H9 (cell line): ENCODE data around the gene GFPT2. TPM values are rescaled to one million over a fixed set of nuclear protein-coding genes. Genes with fewer than 3 reads are reported as not detected.
A peak's percentile ranks its signal among the peaks of the same experiment; 100 is the strongest.

Experiments
- DNase-seq: peaks from one replicate; pipeline ENCODE4 v3.0.0-alpha.2; 2017
- H2AFZ ChIP-seq: one replicate; pipeline ENCODE4 v1.6.1; 2013; ENCODE audit warnings: mild to moderate bottlenecking, low read length, control low read depth, moderate library complexity
- H2AK5ac ChIP-seq: 2 replicates; pipeline ENCODE4 v1.6.1; 2013; ENCODE audit warnings: low read length, control low read depth, mixed read lengths; ENCODE audit not compliant: insufficient read length
- H2BK120ac ChIP-seq: one replicate; pipeline ENCODE4 v1.6.1; 2013; ENCODE audit warnings: low read depth, mild to moderate bottlenecking, low read length, control low read depth, inconsistent platforms; ENCODE audit not compliant: poor library complexity, severe bottlenecking
- H2BK12ac ChIP-seq: 2 replicates; pipeline ENCODE4 v1.6.1; 2013; ENCODE audit warnings: low read length, control low read depth, mixed read lengths, low read depth; ENCODE audit not compliant: insufficient read length
- H2BK15ac ChIP-seq: 2 replicates; pipeline ENCODE4 v1.6.1; 2013; ENCODE audit warnings: low read depth, low read length, control low read depth
- H2BK20ac ChIP-seq: one replicate; pipeline ENCODE4 v1.6.1; 2013; ENCODE audit warnings: low read depth, mild to moderate bottlenecking, low read length, control low read depth, inconsistent platforms; ENCODE audit not compliant: poor library complexity, severe bottlenecking
- H2BK5ac ChIP-seq: 2 replicates; pipeline ENCODE4 v1.6.1; 2013; ENCODE audit warnings: low read length, control low read depth, mixed read lengths; ENCODE audit not compliant: insufficient read length
- H3K14ac ChIP-seq: 2 replicates; pipeline ENCODE4 v1.6.1; 2013; ENCODE audit warnings: low read length, control low read depth; ENCODE audit not compliant: insufficient read depth
- H3K18ac ChIP-seq: 2 replicates; pipeline ENCODE4 v1.6.1; 2013; ENCODE audit warnings: low read depth, mild to moderate bottlenecking, mixed read lengths, low read length, control low read depth; ENCODE audit not compliant: insufficient read length
- H3K23ac ChIP-seq: 2 replicates; pipeline ENCODE4 v1.6.1; 2013; ENCODE audit warnings: low read length, control low read depth, mixed read lengths, low read depth; ENCODE audit not compliant: insufficient read length
- H3K23me2 ChIP-seq: 2 replicates; pipeline ENCODE4 v1.6.1; 2013; ENCODE audit warnings: low read depth, mild to moderate bottlenecking, mixed read lengths, low read length, control low read depth; ENCODE audit not compliant: insufficient read length, poor library complexity, severe bottlenecking
- H3K27ac ChIP-seq: 2 replicates; pipeline ENCODE4 v1.5.1; 2013; ENCODE audit warnings: low read length, control low read depth, mixed read lengths, low read depth; ENCODE audit not compliant: insufficient read length
- H3K27me3 ChIP-seq: 2 replicates; pipeline ENCODE4 v1.6.1; 2013; ENCODE audit warnings: low read length, control low read depth, inconsistent platforms; ENCODE audit not compliant: insufficient read depth
- H3K4ac ChIP-seq: 2 replicates; pipeline ENCODE4 v1.6.1; 2013; ENCODE audit warnings: low read depth, mild to moderate bottlenecking, control low read depth, inconsistent platforms, low read length, moderate library complexity
- H3K4me1 ChIP-seq: 2 replicates; pipeline ENCODE4 v1.6.1; 2013; ENCODE audit warnings: low read length, control low read depth, inconsistent platforms; ENCODE audit not compliant: insufficient read depth
- H3K4me2 ChIP-seq: 2 replicates; pipeline ENCODE4 v1.6.1; 2013; ENCODE audit warnings: low read length, control low read depth, mixed read lengths; ENCODE audit not compliant: insufficient read length, insufficient read depth
- H3K56ac ChIP-seq: 2 replicates; pipeline ENCODE4 v1.6.1; 2013; ENCODE audit warnings: low read depth, mild to moderate bottlenecking, mixed read lengths, low read length, control low read depth; ENCODE audit not compliant: insufficient read length
- H3K79me1 ChIP-seq: 2 replicates; pipeline ENCODE4 v1.6.1; 2013; ENCODE audit warnings: low read depth, mild to moderate bottlenecking, moderate library complexity, low read length, control low read depth, inconsistent platforms; ENCODE audit not compliant: insufficient read depth, poor library complexity, severe bottlenecking
- H3K79me2 ChIP-seq: 2 replicates; pipeline ENCODE4 v1.6.1; 2013; ENCODE audit warnings: low read length, control low read depth, inconsistent platforms; ENCODE audit not compliant: insufficient read depth
- H3K9ac ChIP-seq: 2 replicates; pipeline ENCODE4 v1.6.1; 2013; ENCODE audit warnings: low read length, control low read depth, mixed read lengths; ENCODE audit not compliant: insufficient read length; ENCODE audit errors: extremely low read depth
- H3K9me3 ChIP-seq: one replicate; pipeline ENCODE4 v1.6.1; 2013; ENCODE audit warnings: low read depth, low read length, inconsistent platforms; ENCODE audit not compliant: control insufficient read depth
- H3T11ph ChIP-seq: one replicate; pipeline ENCODE4 v1.6.1; 2013; ENCODE audit warnings: mild to moderate bottlenecking, low read length, control low read depth, inconsistent platforms
- H4K20me1 ChIP-seq: one replicate; pipeline ENCODE4 v1.6.1; 2013; ENCODE audit not compliant: control insufficient read depth, insufficient read length, insufficient read depth
- H4K5ac ChIP-seq: 2 replicates; pipeline ENCODE4 v1.6.1; 2013; ENCODE audit warnings: low read depth, mild to moderate bottlenecking, mixed read lengths, low read length, control low read depth; ENCODE audit not compliant: insufficient read length
- H4K8ac ChIP-seq: replicated peaks from 2 replicates; pipeline ENCODE4 v1.6.1; 2013; ENCODE audit warnings: low read length, control low read depth, mixed read lengths, low read depth; ENCODE audit not compliant: insufficient read length
- H4K91ac ChIP-seq: 2 replicates; pipeline ENCODE4 v1.6.1; 2013; ENCODE audit warnings: low read depth, mild to moderate bottlenecking, moderate library complexity, mixed read lengths, low read length, control low read depth; ENCODE audit not compliant: insufficient read length
- H3K27ac Mint-ChIP-seq, 3 experiments: 2 replicates in 2 of 3; 3 replicates in 1 of 3; pipeline ENCODE4 v1.8.0; 2020 to 2021; ENCODE audit warnings: mixed read lengths in 3 of 3, mild to moderate bottlenecking in 1 of 3, moderate library complexity in 1 of 3
- H3K27me3 Mint-ChIP-seq: 2 replicates; pipeline ENCODE4 v1.8.0; 2021; ENCODE audit warnings: low read depth, mild to moderate bottlenecking, moderate library complexity, mixed read lengths
- H3K36me3 Mint-ChIP-seq, 3 experiments: 2 replicates in 2 of 3; 3 replicates in 1 of 3; pipeline ENCODE4 v1.8.0; 2020 to 2021; ENCODE audit warnings: low read depth in 3 of 3, mixed read lengths in 3 of 3; ENCODE audit not compliant: insufficient read depth in 1 of 3
- H3K4me1 Mint-ChIP-seq, 2 experiments: 2 replicates each; pipeline ENCODE4 v1.8.0; 2020; ENCODE audit warnings: mixed read lengths in 2 of 2
- H3K4me3 Mint-ChIP-seq, 2 experiments: 2 replicates in 1 of 2; 3 replicates in 1 of 2; pipeline ENCODE4 v1.8.0; 2020 to 2021; ENCODE audit warnings: mild to moderate bottlenecking in 2 of 2, mixed read lengths in 2 of 2, moderate library complexity in 1 of 2
- H3K9me3 Mint-ChIP-seq, 2 experiments: 2 replicates in 1 of 2; 3 replicates in 1 of 2; pipeline ENCODE4 v1.8.0; 2020; ENCODE audit warnings: mild to moderate bottlenecking in 2 of 2, mixed read lengths in 2 of 2, moderate library complexity in 1 of 2
- CTCF ChIP-seq: fragments of 200-600 bp; sonication (generic); conservative IDR thresholded peaks from 3 replicates; pipeline ENCODE4 v1.8.0; 2021; ENCODE audit warnings: antibody characterized with exemption, mild to moderate bottlenecking
- WGBS: extraction: QIAGEN DNeasy Blood & Tissue Kit; methylation state at CpG from one replicate; pipeline ENCODE4 v1.1.7; 2013; ENCODE audit warnings: missing lambda C conversion rate, low lambda C conversion rate, mixed read lengths; ENCODE audit not compliant: insufficient read length; ENCODE audit errors: extremely low coverage; 5-methylcytosine and 5-hydroxymethylcytosine counted together
- total RNA-seq: library from RNA; stranded (reverse); gene quantifications from 2 replicates; pipeline ENCODE4 v1.2.1, GENCODE V29; 2021

The GFPT2 gene
- total RNA-seq, 1 experiment from 2014 or later = 89.8 TPM

DNA sequence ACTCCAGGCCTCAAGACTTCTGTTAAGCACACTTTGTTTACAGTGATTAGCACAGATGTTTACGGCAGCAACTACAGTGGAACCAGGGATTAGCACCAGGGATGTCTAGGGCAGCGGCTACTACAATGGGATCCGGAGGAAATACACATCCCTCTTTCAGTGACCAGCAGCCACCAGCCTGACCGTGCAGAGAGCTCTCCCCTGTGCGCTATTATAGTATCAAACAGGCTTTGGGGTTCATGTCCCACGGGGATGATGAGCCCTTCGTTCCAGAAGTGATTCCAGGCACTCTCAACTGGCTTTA is 21.5 kb downstream of the GFPT2 start:
- no peak overlapping the region for H3K9ac ChIP-seq
- no peak overlapping the region for H2BK120ac ChIP-seq
- H4K5ac ChIP-seq = no peak overlapping the region
- no peak for TF ChIP-seq CTCF
- Mint-ChIP-seq H3K4me3 (peak overlapping the region; percentile 29 to 70), H3K27ac (peak overlapping the region; percentile 90 to 100 (median 97)), H3K9me3 (peaks cover 3 to 7% of the 10 kb centered on the region in 2 experiments; a peak in 3 of 5 replicates), H3K36me3 (peaks cover 82 to 88% (median 87%) of the 10 kb centered on the region in 3 experiments), H3K4me1 (peaks cover 22 to 28% of the 10 kb centered on the region in 2 experiments), H3K27me3 (no peaks in the 10 kb centered on the region)
- H2BK12ac ChIP-seq = no peak overlapping the region
- no peaks in the 10 kb centered on the region for H4K20me1 ChIP-seq
- no peak overlapping the region for H4K8ac ChIP-seq
- H3T11ph ChIP-seq = no peak overlapping the region
- no peak overlapping the region for H2AK5ac ChIP-seq
- no peak overlapping the region for H2AFZ ChIP-seq
- H3K79me1 ChIP-seq = no peaks in the 10 kb centered on the region
- peak overlapping the region; percentile 91 for H3K27ac ChIP-seq
- H3K4ac ChIP-seq = no peak overlapping the region
- no peak overlapping the region for H4K91ac ChIP-seq
- WGBS = no CpG with 5 or more reads among the region's 7 CpGs
- H3K4me1 ChIP-seq = peaks cover 7% of the 10 kb centered on the region
- no peaks in the 10 kb centered on the region for H3K9me3 ChIP-seq
- no peaks in the 10 kb centered on the region for H3K23me2 ChIP-seq
- no peak overlapping the region for H2BK5ac ChIP-seq
- H3K18ac ChIP-seq = peak overlapping the region; percentile 55
- no peak overlapping the region for H3K4me2 ChIP-seq
- no peak overlapping the region for H2BK20ac ChIP-seq
- no peaks in the 10 kb centered on the region; the same call in 1 of the 2 replicates for H3K79me2 ChIP-seq
- no peak overlapping the region for H3K23ac ChIP-seq
- H3K14ac ChIP-seq = no peak overlapping the region; the same call in 1 of the 2 replicates
- peak; percentile 76 for DNase-seq
- no peaks in the 10 kb centered on the region for H3K27me3 ChIP-seq
- no peak overlapping the region for H3K56ac ChIP-seq
- no peak overlapping the region for H2BK15ac ChIP-seq
